Ovary (tissue), 9 donors: ENCODE results near the gene CCDC144A. TPM values are rescaled to one million over a fixed set of nuclear protein-coding genes. Genes with fewer than 3 reads are reported as not detected.
"Not testable (repeated sequence)": the region's sequence is repeated elsewhere in the genome, so short reads cannot be mapped to it uniquely, and the experiment has no call there.

Source experiments
- DNase-seq, 5 donors: peaks; one replicate each; pipeline ENCODE4 v3.0.0-alpha.2; 2019 to 2020
- H3K27ac ChIP-seq, 2 donors: fragments of 200-600 bp; one replicate each; pipeline versions ENCODE4 v1.5.1 to v1.8.0; 2019 to 2022
- H3K27me3 ChIP-seq: fragments of 200-600 bp; one replicate; pipeline ENCODE4 v1.8.0; 2022
- H3K36me3 ChIP-seq: fragments of 200-600 bp; sonication (generic); one replicate; pipeline ENCODE4 v1.5.1; 2019
- H3K4me1 ChIP-seq: one replicate; pipeline ENCODE4 v1.8.1; 2013; ENCODE audit warnings: mild to moderate bottlenecking, moderate library complexity; ENCODE audit not compliant: insufficient read depth
- H3K4me3 ChIP-seq: fragments of 200-600 bp; sonication (generic); one replicate; pipeline ENCODE4 v1.5.1; 2017
- H3K9me3 ChIP-seq, 2 donors: fragments of 200-600 bp in 1 of 2; sonication (generic) in 1 of 2; one replicate each; pipeline versions ENCODE4 v1.5.1 to v1.8.1; 2013 to 2019; ENCODE audit warnings: mild to moderate bottlenecking in 1 of 2, moderate library complexity in 1 of 2
- EP300 ChIP-seq: sonication (generic); formaldehyde crosslinking; IDR thresholded peaks from one replicate; pipeline ENCODE4 v1.6.1; 2017; ENCODE audit warnings: antibody characterized with exemption
- POLR2A ChIP-seq: fragments of 450-650 bp; IDR thresholded peaks from one replicate; pipeline ENCODE4 v1.6.1; 2017; ENCODE audit warnings: antibody characterized with exemption, mild to moderate bottlenecking, moderate library complexity
- WGBS, 3 donors: extraction: QIAGEN DNeasy Blood & Tissue Kit in 1 of 3; methylation state at CpG; one replicate each; pipeline versions ENCODE4 v1.1.5 to v1.1.7; 2013 to 2017; 5-methylcytosine and 5-hydroxymethylcytosine counted together
- intact Hi-C, 4 donors: fragments of 100-400 bp; cut with DNase I; formaldehyde crosslinking; loops; one replicate each; pipeline versions ENCODE4 v1.11.0 to v1.15.1; 2022 to 2023
- polyA plus RNA-seq, 2 donors: library from polyadenylated mRNA; stranded (reverse); fragments of 200-250 nt in 1 of 2; fragments of 350-450 nt in 1 of 2; fragmentation: Illumina TruSeq in 1 of 2; extraction: RNeasy Lipid Tissue Mini Kit (QIAGEN cat#74804) in 1 of 2; gene quantifications; one replicate each; pipeline ENCODE4 v1.2.3, GENCODE V29; 2013 to 2014
- total RNA-seq, 7 donors: library from RNA; depleted of rRNA in 2 of 7; stranded (reverse); fragments of >200 nt in 2 of 7; fragmentation: NEBNext Ultra II Directional in 3 of 7; extraction: Animal tissue kit (Norgen Biotek cat#: 25700) in 3 of 7; gene quantifications; one replicate each; pipeline versions ENCODE4 v1.1.0 to v1.2.4, GENCODE V29; 2016 to 2023
- TF ChIP-seq, protein P1 (sequence below), 3 donors: fragments of 450-650 bp in 2 of 3; fragments of 200-600 bp in 1 of 3; IDR thresholded peaks; one replicate each; pipeline versions ENCODE4 v1.5.1 to v1.8.0; 2016 to 2022; ENCODE audit warnings: antibody characterized with exemption in 3 of 3, mild to moderate bottlenecking in 1 of 3
- donor health status: DM: no; HTN: no; CAD: no; lungs with moderate emphysema.
- donor health status: DM: no; HTN: no; CAD: no.
- donor health status: Bipolar disorder and iron deficiency.
- donor health status: DM: yes; HTN: yes; CAD: no.
- donor health status: DM: no; HTN: no; CAD: no.
- donor health status: DM: yes; HTN: yes; CAD: no.

Gene CCDC144A
- total and polyA plus RNA-seq, 9 donors, result 0.28 to 13.8 (median 1.2) TPM

GRCh38 chr17:16653367-16654041, 36.5 kb upstream of the CCDC144A start, which contains the start of gene ZNF624:
TSS of gene ZNF624 (minus strand) at chr17:16653850.
- Histone ChIP-seq H3K4me1 (peaks cover 2% of the 10 kb centered on the region), H3K36me3 (no peaks in the 10 kb centered on the region), H3K27ac (peak within 1 kb of the TSS; percentile 78 to 93), H3K27me3 (no peaks in the 10 kb centered on the region), H3K9me3 (no peaks in the 10 kb centered on the region), H3K4me3 (peak within 1 kb of the TSS; percentile 80)
- WGBS, 3 donors, result 0% methylated on average over 48 to 55 of the region's 55 CpGs
- peak; percentile 94 to 99 (median 97) for DNase-seq
- TF ChIP-seq EP300, result no peak
- TF ChIP-seq, protein P1, sequence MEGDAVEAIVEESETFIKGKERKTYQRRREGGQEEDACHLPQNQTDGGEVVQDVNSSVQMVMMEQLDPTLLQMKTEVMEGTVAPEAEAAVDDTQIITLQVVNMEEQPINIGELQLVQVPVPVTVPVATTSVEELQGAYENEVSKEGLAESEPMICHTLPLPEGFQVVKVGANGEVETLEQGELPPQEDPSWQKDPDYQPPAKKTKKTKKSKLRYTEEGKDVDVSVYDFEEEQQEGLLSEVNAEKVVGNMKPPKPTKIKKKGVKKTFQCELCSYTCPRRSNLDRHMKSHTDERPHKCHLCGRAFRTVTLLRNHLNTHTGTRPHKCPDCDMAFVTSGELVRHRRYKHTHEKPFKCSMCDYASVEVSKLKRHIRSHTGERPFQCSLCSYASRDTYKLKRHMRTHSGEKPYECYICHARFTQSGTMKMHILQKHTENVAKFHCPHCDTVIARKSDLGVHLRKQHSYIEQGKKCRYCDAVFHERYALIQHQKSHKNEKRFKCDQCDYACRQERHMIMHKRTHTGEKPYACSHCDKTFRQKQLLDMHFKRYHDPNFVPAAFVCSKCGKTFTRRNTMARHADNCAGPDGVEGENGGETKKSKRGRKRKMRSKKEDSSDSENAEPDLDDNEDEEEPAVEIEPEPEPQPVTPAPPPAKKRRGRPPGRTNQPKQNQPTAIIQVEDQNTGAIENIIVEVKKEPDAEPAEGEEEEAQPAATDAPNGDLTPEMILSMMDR (IDR thresholded peaks at IDR 0.05), result no peak
- peak; percentile 37 for TF ChIP-seq POLR2A
- intact Hi-C loops, result no loop called here

- TF ChIP-seq POLR2A (no peak), EP300 (no peak)
- TF ChIP-seq, protein P1 (IDR thresholded peaks at IDR 0.05), result no peak
- Histone ChIP-seq H3K9me3 (no peaks in the 10 kb centered on the region), H3K27me3 (no peaks in the 10 kb centered on the region), H3K36me3 (no peaks in the 10 kb centered on the region), H3K4me3 (no peak overlapping the region), H3K27ac (no peak overlapping the region), H3K4me1 (no peaks in the 10 kb centered on the region)
- intact Hi-C loops, result no loop called here
- no peak for DNase-seq
Observed at GRCh38 chr17:16661217-16661616, 28.8 kb upstream of the CCDC144A start.

DNA sequence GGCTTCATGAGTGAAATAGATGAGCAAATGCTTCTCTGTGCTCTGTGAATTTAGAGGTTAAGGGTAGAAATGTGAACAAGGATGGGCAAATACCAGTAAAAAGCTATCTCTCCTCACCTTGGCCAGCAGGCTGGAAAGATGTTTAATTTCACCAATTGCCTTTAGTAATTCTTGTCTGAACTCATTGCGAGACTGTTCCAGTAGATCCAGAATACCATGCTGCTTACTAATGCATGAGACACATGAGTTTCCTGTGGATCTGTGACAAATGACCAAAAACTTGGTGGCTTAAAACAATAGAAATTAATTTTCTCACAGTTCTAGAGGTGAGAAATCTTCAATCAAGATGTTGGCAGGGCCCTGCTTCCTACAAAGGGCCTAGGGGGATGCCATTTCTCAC, 27.1 kb upstream of the CCDC144A start:
- Histone ChIP-seq H3K36me3 (no peaks in the 10 kb centered on the region), H3K27ac (no peak overlapping the region), H3K9me3 (no peaks in the 10 kb centered on the region), H3K4me1 (no peaks in the 10 kb centered on the region), H3K4me3 (no peak overlapping the region), H3K27me3 (no peaks in the 10 kb centered on the region)
- DNase-seq, result no peak
- intact Hi-C loops, result no loop called here
- TF ChIP-seq POLR2A, result no peak
- TF ChIP-seq EP300, result no peak
- TF ChIP-seq, protein P1 (IDR thresholded peaks at IDR 0.05), result no peak
- WGBS, 3 donors, result 81 to 97% (median 90%) methylated on average over 1 of the region's 1 CpG

GRCh38 chr17:16666553-16666906, 23.5 kb upstream of the CCDC144A start:
- H3K9me3 ChIP-seq, intact Hi-C loops, DNase-seq, H3K27ac ChIP-seq, H3K4me1 ChIP-seq, H3K4me3 ChIP-seq, H3K36me3 ChIP-seq, H3K27me3 ChIP-seq: not testable (repeated sequence)
- 50 to 61% (median 56%) methylated on average over 17 to 24 of the region's 24 CpGs for WGBS, 3 donors

- H3K27ac ChIP-seq, result not testable (repeated sequence)
- peak in 2 of 5 donors; percentile 22 to 36 for DNase-seq
- WGBS, 3 donors, result 1 to 2% (median 1%) methylated on average over 35 to 59 of the region's 61 CpGs
Observed at GRCh38 chr17:16666907-16667636, 23.0 kb upstream of the CCDC144A start.

More at GRCh38 chr17:16666907-16667636, 23.0 kb upstream of the CCDC144A start:
- intact Hi-C loops, H3K4me1 ChIP-seq, H3K27me3 ChIP-seq, H3K36me3 ChIP-seq, H3K9me3 ChIP-seq: not testable (repeated sequence)
- peak overlapping the region; percentile 24 for H3K4me3 ChIP-seq
